GM18517 (cell line): Measurements from ENCODE around the gene GFOD1.
A peak's percentile ranks its signal among the peaks of the same experiment; 100 is the strongest.

Source experiments
- ATAC-seq: cut with Tn5 transposase; IDR thresholded peaks from one replicate; pipeline ENCODE4 v1.9.1; 2021; ENCODE audit warnings: mild to moderate bottlenecking, moderate library complexity; ENCODE audit not compliant: unreplicated experiment

The GFOD1 gene

DNA sequence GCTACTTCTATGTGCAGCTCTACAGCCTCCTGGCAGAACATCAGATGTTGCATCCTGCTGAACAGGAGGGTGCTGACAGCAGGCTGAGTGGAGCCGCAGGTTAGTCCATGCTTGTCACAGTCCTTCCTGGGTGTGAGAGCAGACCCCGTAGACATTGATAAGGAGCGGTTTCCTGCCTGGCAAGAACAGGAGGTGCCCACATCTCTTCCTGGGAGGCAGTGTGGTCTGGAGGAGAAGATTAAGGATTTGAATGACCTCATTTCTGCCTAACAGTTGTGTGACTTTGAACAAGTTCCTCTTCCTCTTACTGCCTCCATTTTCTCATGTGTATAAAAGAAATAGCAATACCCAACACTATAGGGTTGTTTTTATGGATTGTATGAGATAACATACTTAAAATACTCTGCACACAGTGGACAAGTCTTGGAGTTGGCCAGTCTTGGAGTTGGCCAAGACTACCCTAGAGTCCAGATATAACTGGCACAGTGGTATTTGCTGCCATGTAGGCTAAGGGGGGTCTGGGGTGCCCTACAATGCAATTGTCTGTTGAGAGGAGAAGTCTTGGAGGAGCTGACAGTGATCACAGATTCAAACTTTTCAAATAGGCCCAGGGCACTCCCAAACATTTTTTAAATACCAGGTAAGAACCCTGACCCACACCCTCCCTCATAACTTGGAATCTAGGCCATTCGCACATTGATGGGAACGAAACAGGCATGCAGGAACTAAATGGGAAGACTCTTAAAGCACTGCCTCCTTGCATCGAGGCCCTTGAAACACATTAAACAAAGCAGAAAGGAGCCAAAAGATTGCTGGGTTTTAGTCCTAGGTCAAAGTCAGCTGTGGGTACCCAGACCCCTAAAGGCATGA lies 126.5 kb downstream of the GFOD1 start:
- ATAC-seq: no peak

DNA sequence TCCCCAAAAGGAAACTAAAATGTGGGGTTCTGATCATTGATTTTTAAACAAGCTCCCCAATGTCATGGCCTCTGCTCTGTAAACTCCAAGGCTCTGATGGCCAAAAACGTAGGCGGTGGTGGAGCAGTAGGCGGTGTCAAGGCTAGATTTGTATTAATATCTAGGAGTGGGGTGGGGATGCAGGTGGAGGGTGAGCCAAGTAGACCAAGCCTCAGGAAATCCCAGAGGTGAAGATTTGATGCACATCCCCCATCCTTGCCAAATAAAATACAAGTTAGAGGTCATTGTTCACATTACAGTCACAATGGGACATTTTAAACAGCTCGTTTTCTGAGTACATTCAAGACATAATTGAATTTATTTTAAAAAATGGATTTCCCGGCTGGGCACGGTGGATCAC lies 128.1 kb downstream of the GFOD1 start:
- ATAC-seq: no peak

GRCh38 chr6:13358511-13358910 lies 128.9 kb downstream of the GFOD1 start:
- no peak for ATAC-seq

DNA sequence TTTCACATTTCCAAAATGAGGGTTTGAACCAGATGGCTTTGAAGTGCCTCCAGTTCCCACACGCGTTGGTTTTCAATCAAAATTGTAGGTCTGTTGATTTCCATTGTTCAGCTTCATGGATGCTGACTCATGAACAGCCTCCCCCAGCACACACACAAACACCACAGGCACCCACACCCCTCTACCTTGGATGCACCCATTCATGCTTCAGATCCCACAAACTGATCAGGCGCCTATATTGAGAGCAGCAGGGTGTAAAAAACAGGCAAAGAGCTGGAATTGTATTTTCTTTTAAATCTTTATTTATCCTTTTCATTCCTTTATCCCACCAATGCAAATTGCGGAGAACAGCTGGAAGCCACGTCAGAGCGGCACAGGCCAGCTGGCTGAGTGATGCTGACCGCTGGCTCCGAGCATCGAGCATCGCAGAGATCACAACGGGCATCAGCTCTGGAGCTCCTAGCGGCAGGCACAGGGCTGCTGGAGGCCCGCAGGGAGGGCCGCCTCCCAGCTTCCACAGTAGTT lies 129.8 kb downstream of the GFOD1 start:
- no peak for ATAC-seq

- ATAC-seq: peak; percentile 93
Measured at GRCh38 chr6:13355999-13356785, 131.2 kb downstream of the GFOD1 start.

- no peak for ATAC-seq
Measured at GRCh38 chr6:13355043-13355945, 132.1 kb downstream of the GFOD1 start.

- ATAC-seq: no peak
Measured at GRCh38 chr6:13354331-13355042, 132.9 kb downstream of the GFOD1 start.

DNA sequence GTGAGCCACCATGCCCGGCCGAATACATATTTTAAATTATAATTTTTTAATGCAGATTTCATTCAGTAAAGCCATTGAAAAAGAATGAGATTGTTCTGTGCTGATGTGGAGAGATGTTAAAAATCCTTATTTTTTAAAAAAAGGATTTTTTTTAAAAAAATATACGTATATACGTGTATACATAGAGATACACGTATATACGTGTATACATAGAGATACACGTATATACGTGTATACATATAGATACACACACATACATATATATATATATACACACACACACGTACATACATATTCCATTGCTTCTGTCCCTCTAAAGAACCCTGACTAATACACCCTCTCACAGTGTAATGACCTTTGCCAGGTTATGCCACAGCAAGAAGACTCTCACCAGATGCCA lies 135.2 kb downstream of the GFOD1 start:
- no peak for ATAC-seq

GRCh38 chr6:13351271-13351670 lies 136.1 kb downstream of the GFOD1 start:
- ATAC-seq: no peak

DNA sequence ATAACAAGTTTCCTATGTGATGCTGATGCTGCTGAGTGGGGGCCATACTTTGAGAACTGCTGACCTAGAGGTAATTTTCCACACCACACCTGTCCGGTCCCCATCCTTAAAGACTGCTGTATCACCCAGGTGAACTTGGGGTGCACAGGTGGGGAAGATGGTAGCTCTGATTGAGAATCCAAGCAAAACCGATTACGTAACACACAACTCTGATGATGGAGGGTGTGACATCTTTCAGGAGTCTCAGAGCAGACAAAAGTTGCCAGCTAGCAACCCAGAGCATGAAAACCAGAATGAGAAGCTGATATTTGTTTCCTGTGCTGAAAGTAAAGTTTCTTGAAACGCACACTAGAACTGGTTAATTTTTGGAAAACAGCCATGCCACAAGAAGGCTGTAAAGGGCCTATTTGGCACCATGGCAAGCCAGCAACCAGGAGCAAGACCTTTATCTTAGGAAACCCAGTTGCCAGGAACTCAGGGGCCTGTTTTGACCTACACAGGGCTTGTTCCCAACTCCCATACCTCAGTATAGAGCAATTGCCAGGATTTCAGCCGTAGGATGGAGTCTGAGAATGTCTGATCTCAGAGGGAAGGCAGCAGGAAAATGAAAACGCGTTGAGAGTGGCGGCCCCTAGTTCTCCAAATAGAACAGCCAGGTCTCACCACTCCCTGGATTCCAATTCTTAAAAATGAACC lies 137.4 kb downstream of the GFOD1 start:
- no peak for ATAC-seq

GRCh38 chr6:13348334-13349113 lies 138.9 kb downstream of the GFOD1 start:
- no peak for ATAC-seq

DNA sequence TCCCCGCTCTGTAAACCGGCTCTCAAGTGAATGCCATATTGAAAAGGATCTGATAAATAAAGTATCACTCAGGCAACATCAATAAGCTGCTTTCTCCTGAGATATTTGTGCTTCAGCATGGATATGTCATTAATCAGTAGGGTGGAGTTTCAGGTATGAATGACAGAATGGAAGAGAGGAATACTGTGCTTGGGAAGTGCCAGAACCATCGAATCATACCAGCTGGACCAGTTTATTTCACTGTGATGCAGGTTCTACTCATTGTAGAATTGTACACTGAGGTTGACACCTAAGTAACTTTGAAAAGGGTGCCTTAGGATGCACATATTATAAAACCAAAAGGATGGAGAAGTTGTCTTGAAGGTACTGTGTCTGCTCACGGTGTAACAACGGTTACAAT lies 141.2 kb downstream of the GFOD1 start:
- no peak for ATAC-seq

GRCh38 chr6:13342414-13343019 lies 144.9 kb downstream of the GFOD1 start:
- no peak for ATAC-seq

- ATAC-seq: no peak
Measured at GRCh38 chr6:13339863-13340630, 147.4 kb downstream of the GFOD1 start.

GRCh38 chr6:13338038-13338437 lies 149.4 kb downstream of the GFOD1 start:
- no peak for ATAC-seq

GRCh38 chr6:13336553-13336952 lies 150.8 kb downstream of the GFOD1 start:
- no peak for ATAC-seq

GRCh38 chr6:13334953-13335352 lies 152.4 kb downstream of the GFOD1 start:
- ATAC-seq: no peak

- ATAC-seq: no peak
Measured at GRCh38 chr6:13332349-13332706, 155.1 kb downstream of the GFOD1 start.
